ENCODE data around the gene OR10J4. TPM values are rescaled to one million over a fixed set of nuclear protein-coding genes. Genes with fewer than 3 reads are reported as not detected.

The OR10J4 gene
- not detected for polyA plus RNA-seq (2013, experiment 1 of 2)
- not detected for polyA plus RNA-seq (2013, experiment 2 of 2)

DNA sequence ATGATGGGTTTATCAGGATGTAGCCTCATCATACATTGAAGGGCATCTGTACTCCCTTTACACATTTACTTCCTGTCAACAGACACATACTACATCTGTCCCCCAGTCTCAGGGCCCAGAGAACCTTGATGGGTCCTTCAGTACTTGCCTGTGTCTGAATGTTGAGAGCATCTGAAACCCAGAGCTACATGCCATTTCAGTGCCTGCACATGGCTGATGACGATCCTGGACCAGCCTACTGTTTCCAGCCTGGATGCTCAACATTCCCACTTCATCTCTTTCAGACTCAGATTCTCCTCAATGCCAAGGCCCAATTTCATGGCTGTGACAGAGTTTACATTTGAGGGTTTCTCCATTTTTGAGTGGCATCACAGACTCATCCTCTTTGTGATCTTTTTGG lies at the start of gene OR10J4:
Gene OR10J4, plus strand, starts transcription at position 301 of the 400 bp plus-strand sequence.
- no peak within 1 kb of the TSS for H3K9ac ChIP-seq (ENCODE audit: low read depth, low read length)
- no peaks in the 10 kb centered on the region for H3K9me3 ChIP-seq (ENCODE audit: insufficient read depth, low read depth, low read length)
- H3K27ac ChIP-seq (ENCODE audit: low read depth, low read length), result no peak within 1 kb of the TSS
- no peaks in the 10 kb centered on the region for H3K36me3 ChIP-seq (ENCODE audit: insufficient read depth, low read length)
- WGBS, result 89% methylated on average over 1 of the region's 1 CpG
- H3K4me3 ChIP-seq (ENCODE audit: low read length), result no peak within 1 kb of the TSS
- H3K4me1 ChIP-seq (ENCODE audit: insufficient read depth, low read length), result no peaks in the 10 kb centered on the region
- no peaks in the 10 kb centered on the region for H3K27me3 ChIP-seq (ENCODE audit: insufficient read depth, low read length)

DNA sequence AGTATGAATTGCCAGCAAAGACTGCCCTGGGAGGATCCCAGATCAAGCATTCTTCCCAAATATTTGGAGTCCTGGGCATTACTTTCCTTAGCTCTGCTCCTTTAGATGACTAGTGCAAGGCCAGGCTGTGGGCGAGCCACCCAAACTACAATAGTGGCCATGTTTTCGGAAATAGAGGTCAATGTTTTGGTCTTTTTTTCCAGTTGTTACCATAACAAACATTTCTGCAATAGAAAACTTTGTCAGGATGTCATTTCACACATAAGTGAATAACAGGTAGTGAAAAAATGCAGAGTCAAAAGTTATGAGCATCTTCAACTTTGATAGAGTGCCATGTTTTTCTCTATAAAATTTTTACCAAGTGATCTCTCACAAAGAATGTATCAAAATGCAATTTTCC lies 25.2 kb upstream of the OR10J4 start:
- no peak overlapping the region for H3K4me3 ChIP-seq (ENCODE audit: low read length)
- H3K4me1 ChIP-seq (ENCODE audit: insufficient read depth, low read length), result 0 out of 2 replicates have a peak, but pooled peaks cover 3% of the 10 kb centered on the region
- no peaks in the 10 kb centered on the region for H3K27me3 ChIP-seq (ENCODE audit: insufficient read depth, low read length)
- H3K9me3 ChIP-seq (ENCODE audit: insufficient read depth, low read depth, low read length), result no peaks in the 10 kb centered on the region
- H3K27ac ChIP-seq (ENCODE audit: low read depth, low read length), result no peak overlapping the region
- WGBS, result 86% methylated on average over 2 of the region's 2 CpGs
- no peaks in the 10 kb centered on the region for H3K36me3 ChIP-seq (ENCODE audit: insufficient read depth, low read length)
- H3K9ac ChIP-seq (ENCODE audit: low read depth, low read length), result no peak overlapping the region

DNA sequence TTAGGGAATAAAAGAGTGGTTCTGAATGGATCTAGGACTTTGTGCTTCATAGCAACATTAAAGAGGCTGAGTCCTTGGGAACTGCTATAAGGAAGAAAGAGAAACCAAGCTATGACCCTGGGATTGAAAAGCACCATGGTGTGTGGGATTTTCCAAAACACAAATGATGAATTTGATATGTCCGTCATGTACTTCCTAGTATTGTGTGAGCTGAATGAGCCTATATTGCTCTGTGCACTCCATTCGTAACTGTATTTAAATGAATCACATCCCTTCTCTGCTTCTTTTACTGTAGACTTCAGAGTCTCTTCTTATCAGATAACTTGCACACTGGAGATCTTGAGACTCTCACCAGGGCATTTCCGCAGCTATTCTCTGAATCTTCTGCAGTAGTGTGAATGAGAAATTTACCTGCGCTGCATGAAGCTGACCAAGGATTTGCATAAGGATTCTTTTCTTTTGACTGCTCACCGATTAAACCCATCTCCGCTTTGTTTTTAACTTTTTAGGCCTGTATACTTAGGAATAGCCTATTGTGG lies 23.1 kb upstream of the OR10J4 start:
- Histone ChIP-seq H3K27ac (ENCODE audit: low read depth, low read length) (no peak overlapping the region), H3K9me3 (ENCODE audit: insufficient read depth, low read depth, low read length) (no peaks in the 10 kb centered on the region), H3K4me1 (ENCODE audit: insufficient read depth, low read length) (0 out of 2 replicates have a peak, but pooled peaks cover 3% of the 10 kb centered on the region), H3K36me3 (ENCODE audit: insufficient read depth, low read length) (no peaks in the 10 kb centered on the region), H3K9ac (ENCODE audit: low read depth, low read length) (no peak overlapping the region), H3K27me3 (ENCODE audit: insufficient read depth, low read length) (no peaks in the 10 kb centered on the region), H3K4me3 (ENCODE audit: low read length) (no peak overlapping the region)
- 93% methylated on average over 6 of the region's 6 CpGs for WGBS

DNA sequence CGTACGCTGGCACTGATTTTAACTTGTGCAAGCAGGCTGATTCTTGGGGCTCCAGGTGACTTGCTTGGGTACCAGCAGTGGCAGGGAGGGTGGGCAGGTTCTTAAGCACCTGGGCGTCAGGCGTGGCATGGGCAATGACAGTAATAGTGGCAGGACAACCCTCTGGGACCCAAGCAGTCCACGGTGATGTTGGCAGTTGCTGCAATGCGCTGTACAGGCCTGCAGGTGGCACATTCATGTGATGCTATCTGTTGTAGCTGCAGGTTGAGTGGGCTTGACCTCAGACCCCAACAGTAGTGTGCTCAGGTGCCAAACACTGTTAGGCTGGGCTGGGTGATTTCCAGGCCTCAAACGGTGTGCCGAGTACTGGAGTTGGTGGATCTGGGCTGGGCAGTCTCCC lies 10.2 kb upstream of the OR10J4 start:
- no peaks in the 10 kb centered on the region for H3K4me1 ChIP-seq (ENCODE audit: insufficient read depth, low read length)
- H3K36me3 ChIP-seq (ENCODE audit: insufficient read depth, low read length), result no peaks in the 10 kb centered on the region
- no peak overlapping the region for H3K4me3 ChIP-seq (ENCODE audit: low read length)
- H3K27me3 ChIP-seq (ENCODE audit: insufficient read depth, low read length), result no peaks in the 10 kb centered on the region
- H3K9ac ChIP-seq (ENCODE audit: low read depth, low read length), result no peak overlapping the region
- 77% methylated on average over 8 of the region's 8 CpGs for WGBS
- H3K27ac ChIP-seq (ENCODE audit: low read depth, low read length), result no peak overlapping the region
- peaks cover 15% of the 10 kb centered on the region for H3K9me3 ChIP-seq (ENCODE audit: insufficient read depth, low read depth, low read length)

DNA sequence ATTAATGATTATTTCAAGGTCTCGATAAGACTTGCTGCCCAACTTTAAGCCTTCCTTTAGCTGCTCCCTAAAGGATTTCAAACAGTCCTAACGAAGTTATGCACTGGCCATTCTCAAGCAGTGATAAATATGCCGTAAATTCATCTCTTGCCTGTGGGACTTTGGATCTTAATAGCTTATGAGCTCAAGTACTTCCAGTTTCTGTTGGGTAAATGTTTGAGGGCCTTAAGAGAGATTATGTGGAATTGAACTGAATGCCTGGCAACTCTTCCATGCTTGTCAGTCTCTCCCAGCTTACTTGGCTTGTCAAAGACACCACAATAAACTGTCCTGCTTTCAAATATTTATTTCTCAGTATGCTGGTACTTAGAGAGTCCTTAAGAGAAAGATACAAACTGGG lies 3.5 kb upstream of the OR10J4 start:
- H3K27ac ChIP-seq (ENCODE audit: low read depth, low read length), result no peak overlapping the region
- H3K4me1 ChIP-seq (ENCODE audit: insufficient read depth, low read length), result no peaks in the 10 kb centered on the region
- WGBS, result 92% methylated on average over 3 of the region's 3 CpGs
- no peaks in the 10 kb centered on the region for H3K27me3 ChIP-seq (ENCODE audit: insufficient read depth, low read length)
- H3K9me3 ChIP-seq (ENCODE audit: insufficient read depth, low read depth, low read length), result no peaks in the 10 kb centered on the region
- H3K4me3 ChIP-seq (ENCODE audit: low read length), result no peak overlapping the region
- no peaks in the 10 kb centered on the region for H3K36me3 ChIP-seq (ENCODE audit: insufficient read depth, low read length)
- H3K9ac ChIP-seq (ENCODE audit: low read depth, low read length), result no peak overlapping the region

DNA sequence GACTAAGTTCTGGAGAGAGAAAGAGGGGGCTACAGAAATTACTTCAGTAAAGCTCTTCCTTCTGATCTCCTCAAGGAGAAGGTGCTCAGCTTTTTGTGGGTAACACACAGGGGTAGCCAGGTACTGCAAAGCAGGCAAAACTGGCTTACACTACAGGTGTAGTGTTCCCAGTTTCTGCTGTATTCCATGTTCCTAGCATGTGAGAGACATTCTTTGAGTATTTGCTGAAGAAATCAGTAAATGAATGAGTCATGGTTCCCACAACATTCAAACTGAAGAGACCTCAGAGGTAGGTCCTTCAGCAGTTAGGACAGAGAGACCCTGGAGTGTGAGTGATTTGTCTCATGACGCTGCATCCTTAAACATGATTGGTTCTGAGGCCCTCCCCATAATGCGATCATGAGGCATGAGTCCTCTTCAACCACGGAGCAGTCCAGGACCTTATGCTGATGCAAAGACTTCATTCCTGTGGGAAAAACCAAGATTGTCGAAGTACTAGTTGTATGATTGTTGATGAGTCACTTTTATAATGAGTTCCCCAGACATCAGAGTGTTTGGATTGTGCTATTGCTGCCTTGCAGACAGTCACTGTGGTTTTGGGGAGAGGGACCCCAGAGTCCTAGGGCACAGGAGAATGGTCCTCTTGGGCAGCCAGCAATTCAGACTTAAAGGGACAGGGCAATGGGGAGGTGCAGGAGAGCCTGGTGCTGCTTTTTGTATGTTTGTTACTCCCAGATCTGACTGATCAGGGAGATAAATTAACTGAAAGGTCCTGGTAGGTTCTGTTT lies 2.7 kb upstream of the OR10J4 start:
- Histone ChIP-seq H3K4me3 (ENCODE audit: low read length) (no peak overlapping the region), H3K9me3 (ENCODE audit: insufficient read depth, low read depth, low read length) (no peaks in the 10 kb centered on the region), H3K4me1 (ENCODE audit: insufficient read depth, low read length) (no peaks in the 10 kb centered on the region), H3K9ac (ENCODE audit: low read depth, low read length) (no peak overlapping the region), H3K27ac (ENCODE audit: low read depth, low read length) (no peak overlapping the region), H3K27me3 (ENCODE audit: insufficient read depth, low read length) (no peaks in the 10 kb centered on the region), H3K36me3 (ENCODE audit: insufficient read depth, low read length) (no peaks in the 10 kb centered on the region)
- WGBS, result 84% methylated on average over 4 of the region's 4 CpGs

DNA sequence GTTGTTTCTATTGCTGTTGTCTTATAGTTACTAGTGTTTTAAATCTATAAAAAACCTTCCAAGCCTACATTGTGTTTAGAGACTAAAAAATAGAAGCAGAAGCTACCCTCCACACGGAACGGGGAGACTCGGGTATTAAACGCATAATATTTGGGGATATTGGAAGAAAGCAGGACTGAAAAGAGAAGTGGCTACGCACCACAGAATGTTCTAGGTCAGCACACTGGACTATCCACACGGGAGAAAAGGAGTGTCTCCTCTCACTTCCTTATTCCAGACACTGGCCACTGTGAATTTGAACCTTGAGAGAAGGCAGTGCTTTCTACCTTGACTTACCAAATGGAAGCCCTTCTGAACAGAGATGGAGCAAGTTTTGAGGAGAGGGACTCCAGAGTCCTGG lies 1.0 kb upstream of the OR10J4 start:
- H3K4me3 ChIP-seq (ENCODE audit: low read length), result no peak overlapping the region
- H3K9ac ChIP-seq (ENCODE audit: low read depth, low read length), result no peak overlapping the region
- no peaks in the 10 kb centered on the region for H3K36me3 ChIP-seq (ENCODE audit: insufficient read depth, low read length)
- H3K27me3 ChIP-seq (ENCODE audit: insufficient read depth, low read length), result no peaks in the 10 kb centered on the region
- no peaks in the 10 kb centered on the region for H3K9me3 ChIP-seq (ENCODE audit: insufficient read depth, low read depth, low read length)
- no peak overlapping the region for H3K27ac ChIP-seq (ENCODE audit: low read depth, low read length)
- H3K4me1 ChIP-seq (ENCODE audit: insufficient read depth, low read length), result no peaks in the 10 kb centered on the region
- WGBS, result 92% methylated on average over 6 of the region's 6 CpGs

DNA sequence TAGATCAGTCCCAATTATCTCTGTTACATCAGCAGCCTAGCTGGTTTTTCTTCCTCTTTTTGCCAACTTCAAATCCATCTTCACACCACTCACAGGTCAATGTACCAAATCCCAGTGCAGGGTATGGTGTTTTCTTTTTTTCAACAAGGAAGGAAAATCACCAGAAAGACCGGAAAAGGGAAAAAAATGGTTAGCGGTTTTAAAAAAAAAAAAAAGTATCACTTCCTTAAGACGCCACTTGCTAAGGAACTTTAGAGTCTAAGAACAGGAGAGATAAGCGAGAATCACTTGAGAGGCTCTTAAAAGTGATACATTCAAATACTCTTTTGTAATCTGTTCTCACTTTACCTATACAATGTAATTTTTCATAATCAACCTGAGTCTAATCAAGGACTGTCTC lies 4.5 kb downstream of the OR10J4 start:
- 80% methylated on average over 4 of the region's 4 CpGs for WGBS

DNA sequence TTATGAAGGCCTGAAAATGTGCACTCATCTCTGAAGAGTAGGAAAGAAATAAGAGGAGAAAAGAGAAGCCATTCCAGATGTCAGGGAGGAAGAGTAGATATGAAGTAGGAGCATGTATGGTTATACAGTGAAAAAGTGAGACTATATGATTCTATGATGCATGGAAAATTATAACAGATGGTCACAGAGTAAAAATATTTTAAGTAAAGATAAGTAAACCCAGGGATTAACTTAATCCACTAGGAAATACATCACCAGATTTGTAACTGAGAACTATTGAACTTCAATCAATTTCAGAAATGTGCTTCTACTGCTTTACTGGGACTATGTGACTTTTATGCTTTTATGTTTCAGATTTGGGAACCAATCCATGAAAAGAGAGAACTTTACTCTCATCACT lies 7.4 kb downstream of the OR10J4 start, which contains the start of gene OR10J1:
Gene OR10J1, plus strand, starts transcription at position 301 of the 400 bp plus-strand sequence. Its CDS starts 70 bp downstream, at position 371.
- Histone ChIP-seq H3K27ac (ENCODE audit: low read depth, low read length) (no peak within 1 kb of the TSS), H3K4me1 (ENCODE audit: insufficient read depth, low read length) (no peaks in the 10 kb centered on the region), H3K36me3 (ENCODE audit: insufficient read depth, low read length) (no peaks in the 10 kb centered on the region), H3K4me3 (ENCODE audit: low read length) (no peak within 1 kb of the TSS), H3K9ac (ENCODE audit: low read depth, low read length) (no peak within 1 kb of the TSS), H3K9me3 (ENCODE audit: insufficient read depth, low read depth, low read length) (no peaks in the 10 kb centered on the region), H3K27me3 (ENCODE audit: insufficient read depth, low read length) (no peaks in the 10 kb centered on the region)

More for the DNA sequence above, 4.5 kb downstream of the OR10J4 start:
- Histone ChIP-seq H3K9me3 (ENCODE audit: insufficient read depth, low read depth, low read length) (no peaks in the 10 kb centered on the region), H3K4me3 (ENCODE audit: low read length) (no peak overlapping the region), H3K36me3 (ENCODE audit: insufficient read depth, low read length) (no peaks in the 10 kb centered on the region), H3K27me3 (ENCODE audit: insufficient read depth, low read length) (no peaks in the 10 kb centered on the region), H3K9ac (ENCODE audit: low read depth, low read length) (no peak overlapping the region), H3K4me1 (ENCODE audit: insufficient read depth, low read length) (no peaks in the 10 kb centered on the region), H3K27ac (ENCODE audit: low read depth, low read length) (no peak overlapping the region)

DNA sequence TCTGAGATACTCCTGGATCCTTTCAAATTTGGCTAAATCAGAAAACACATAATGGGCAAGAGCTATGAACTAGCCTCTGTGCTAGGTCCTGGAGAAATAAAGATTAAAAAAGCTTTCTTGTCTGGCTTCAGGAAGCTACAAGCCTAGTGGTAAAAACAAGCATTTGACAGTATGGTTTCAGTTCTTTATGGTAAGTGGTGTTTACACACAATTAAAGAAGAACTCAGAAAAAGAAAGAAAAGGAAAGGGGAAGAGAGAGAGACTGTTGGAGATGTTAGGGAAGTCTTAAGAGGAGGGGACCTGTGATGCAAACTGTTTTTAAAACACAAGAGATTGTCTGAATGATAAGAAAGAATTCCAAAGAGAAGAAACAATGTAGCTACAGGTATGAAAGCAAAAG lies 9.4 kb downstream of the OR10J4 start:
- Histone ChIP-seq H3K27me3 (ENCODE audit: insufficient read depth, low read length) (no peaks in the 10 kb centered on the region), H3K4me3 (ENCODE audit: low read length) (no peak overlapping the region), H3K4me1 (ENCODE audit: insufficient read depth, low read length) (no peaks in the 10 kb centered on the region), H3K27ac (ENCODE audit: low read depth, low read length) (no peak overlapping the region), H3K36me3 (ENCODE audit: insufficient read depth, low read length) (no peaks in the 10 kb centered on the region), H3K9me3 (ENCODE audit: insufficient read depth, low read depth, low read length) (no peaks in the 10 kb centered on the region), H3K9ac (ENCODE audit: low read depth, low read length) (no peak overlapping the region)

DNA sequence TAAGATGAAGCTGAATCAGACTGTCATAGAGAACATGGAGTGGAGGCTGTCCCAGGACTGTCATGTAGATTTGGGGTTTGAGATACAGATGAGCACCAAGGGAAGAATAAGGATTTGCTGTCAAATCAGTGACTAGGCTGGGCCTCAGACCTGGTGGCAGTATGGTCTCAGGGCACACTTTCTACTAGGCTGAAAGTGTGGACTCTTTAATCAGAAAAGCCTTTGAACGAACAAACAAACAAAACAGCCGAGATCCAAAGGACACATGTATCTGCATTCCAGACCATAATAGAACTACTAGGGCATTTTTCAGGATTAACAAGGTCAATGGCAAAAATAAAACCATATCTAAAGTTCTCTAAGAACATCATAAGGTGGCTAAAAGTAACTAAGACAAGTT lies 10.4 kb downstream of the OR10J4 start:
- Histone ChIP-seq H3K36me3 (ENCODE audit: insufficient read depth, low read length) (no peaks in the 10 kb centered on the region), H3K27me3 (ENCODE audit: insufficient read depth, low read length) (no peaks in the 10 kb centered on the region), H3K4me1 (ENCODE audit: insufficient read depth, low read length) (no peaks in the 10 kb centered on the region), H3K9me3 (ENCODE audit: insufficient read depth, low read depth, low read length) (0 out of 2 replicates have a peak, but pooled peaks cover 6% of the 10 kb centered on the region), H3K9ac (ENCODE audit: low read depth, low read length) (no peak overlapping the region), H3K27ac (ENCODE audit: low read depth, low read length) (no peak overlapping the region), H3K4me3 (ENCODE audit: low read length) (no peak overlapping the region)
- WGBS, result 77% methylated on average over 2 of the region's 2 CpGs
